ENCODE measurements around the gene GDF11.

GDF11 gene

DNA sequence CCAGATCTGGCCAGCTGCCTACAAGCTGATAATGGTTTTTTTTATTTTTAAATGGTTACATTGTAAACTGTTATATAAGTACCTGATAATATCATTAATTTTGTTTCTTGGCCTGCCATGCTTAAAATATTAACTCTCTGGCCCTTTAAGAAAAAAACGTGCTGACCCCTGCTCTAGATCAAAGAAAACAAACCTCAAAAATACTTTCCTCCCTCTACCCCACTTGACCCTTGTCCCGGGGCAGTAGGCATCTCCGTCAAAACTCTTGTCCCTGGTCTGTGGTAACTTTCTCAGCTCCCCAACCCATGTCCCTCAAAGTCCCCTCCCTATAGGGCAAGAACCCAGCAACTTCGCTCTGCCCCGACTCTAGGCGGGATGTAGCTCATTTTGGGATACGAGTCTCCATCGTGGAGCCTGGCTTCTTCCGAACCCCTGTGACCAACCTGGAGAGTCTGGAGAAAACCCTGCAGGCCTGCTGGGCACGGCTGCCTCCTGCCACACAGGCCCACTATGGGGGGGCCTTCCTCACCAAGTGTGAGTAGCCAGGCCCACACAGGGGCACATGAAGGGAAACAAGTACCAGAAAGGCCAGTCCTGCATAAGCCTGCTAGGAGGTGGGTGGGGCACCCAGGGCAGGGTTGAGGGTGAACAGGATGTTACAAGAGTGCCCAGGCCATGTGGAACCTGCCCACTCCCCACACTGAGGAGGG lies 19.3 kb upstream of the GDF11 start:
- DNase-seq (ENCODE audit: low read depth), result no peak

DNA sequence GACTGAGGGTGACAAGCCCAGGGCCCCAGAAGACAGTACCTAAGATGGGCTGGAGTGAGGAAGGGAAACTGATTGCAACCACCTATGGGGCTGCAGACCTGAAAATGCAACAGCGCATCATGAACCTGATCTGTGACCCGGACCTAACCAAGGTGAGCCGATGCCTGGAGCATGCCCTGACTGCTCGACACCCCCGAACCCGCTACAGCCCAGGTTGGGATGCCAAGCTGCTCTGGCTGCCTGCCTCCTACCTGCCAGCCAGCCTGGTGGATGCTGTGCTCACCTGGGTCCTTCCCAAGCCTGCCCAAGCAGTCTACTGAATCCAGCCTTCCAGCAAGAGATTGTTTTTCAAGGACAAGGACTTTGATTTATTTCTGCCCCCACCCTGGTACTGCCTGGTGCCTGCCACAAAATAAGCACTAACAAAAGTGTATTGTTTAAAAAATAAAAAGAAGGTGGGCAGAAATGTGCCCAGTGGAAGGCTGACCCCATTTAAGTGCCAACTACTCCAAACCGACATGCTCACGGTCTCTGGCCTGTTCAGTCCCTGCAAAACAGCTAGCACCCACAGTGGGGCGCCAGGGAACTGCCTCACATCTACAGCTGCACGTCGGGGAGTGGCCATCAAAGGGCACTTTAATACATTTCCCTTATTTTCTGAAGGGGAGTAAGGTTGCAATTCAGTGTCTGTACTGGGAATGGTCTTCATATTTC lies 18.5 kb upstream of the GDF11 start:
- peak; percentile 39 for DNase-seq (ENCODE audit: low read depth)

DNA sequence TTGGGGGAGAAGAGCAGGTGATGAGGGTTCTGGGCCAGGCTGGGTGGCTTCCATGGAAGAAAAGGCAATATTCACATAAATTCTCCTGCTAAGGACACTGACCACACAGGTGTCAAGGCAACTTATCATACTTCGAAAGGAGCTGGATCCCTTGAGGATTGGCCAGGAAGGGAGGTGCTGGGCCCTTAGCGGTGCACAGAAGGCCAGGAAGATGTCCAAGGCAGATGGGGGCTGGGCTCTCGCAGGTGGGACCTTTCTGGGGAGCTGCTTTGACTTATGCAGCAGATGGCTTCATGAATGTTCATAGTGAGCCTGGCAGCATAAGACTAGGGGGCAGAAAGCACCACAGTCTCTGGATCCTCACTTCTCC lies 18.0 kb upstream of the GDF11 start:
- no peak for DNase-seq (ENCODE audit: low read depth)

DNA sequence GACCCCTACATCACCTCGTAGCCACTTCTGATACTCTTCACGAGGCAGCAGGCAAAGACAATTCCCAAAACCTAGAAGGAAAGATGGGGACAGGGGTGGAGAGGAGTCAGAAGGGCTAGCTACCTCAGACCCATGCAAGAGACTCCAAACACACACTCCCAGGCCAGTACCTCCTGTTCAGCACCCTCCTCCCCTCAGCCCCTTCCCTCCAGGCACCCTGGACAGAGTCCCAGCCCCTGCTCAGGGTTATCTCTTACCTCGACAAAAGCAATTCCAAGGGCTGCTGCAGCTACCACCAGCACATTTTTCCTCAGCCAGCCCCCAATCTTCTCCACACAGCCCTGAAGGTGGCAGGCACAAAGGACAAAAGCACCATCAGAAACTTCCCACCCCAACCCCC lies 17.4 kb upstream of the GDF11 start:
- no peak for DNase-seq (ENCODE audit: low read depth)

DNA sequence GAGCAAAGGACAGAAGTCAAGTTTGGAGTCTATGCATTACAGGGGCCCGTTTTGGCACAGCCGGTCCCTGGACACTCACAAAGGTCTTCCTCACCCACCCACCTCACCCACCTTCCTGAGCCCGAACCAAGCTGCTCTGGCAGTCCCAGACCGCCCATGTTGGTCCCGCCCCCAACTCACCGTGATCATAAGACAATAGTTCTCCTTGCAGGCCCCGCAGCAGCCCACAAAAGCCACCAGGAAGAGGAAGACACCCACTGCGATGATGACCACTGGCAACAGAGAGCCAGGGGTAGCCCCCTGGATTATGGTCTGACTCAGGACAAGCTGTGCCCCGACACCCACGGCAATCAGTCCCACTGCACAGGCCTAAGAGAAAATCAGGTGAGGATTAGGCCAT lies 16.0 kb upstream of the GDF11 start:
- no peak for DNase-seq (ENCODE audit: low read depth)

DNA sequence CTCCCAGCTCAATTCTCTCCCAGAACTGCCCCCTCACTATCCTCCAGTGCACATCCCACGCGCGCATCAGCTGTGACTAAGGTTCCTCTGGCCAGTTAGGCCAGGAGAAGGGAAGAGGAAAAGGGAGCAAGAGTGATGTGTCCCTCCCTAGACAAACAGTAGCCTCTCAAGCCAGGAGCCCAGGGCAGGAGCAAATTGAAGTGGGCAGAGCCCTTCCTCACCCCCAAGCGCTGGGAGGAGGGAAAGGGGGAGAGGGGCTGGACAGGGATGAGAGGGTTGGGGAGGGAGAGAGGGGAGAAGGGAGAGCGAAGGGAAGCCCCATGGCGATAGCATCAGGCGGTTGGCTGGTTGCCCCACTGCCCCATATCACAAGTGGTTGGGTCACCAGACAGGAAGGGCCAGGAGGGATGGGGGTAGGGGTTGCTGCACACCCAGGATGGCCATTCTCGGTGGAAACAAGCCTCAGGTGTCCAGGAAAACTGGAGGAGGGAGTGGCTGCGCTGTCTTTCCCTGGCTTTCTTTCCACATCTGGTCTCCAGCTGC lies 15.2 kb upstream of the GDF11 start:
- no peak for DNase-seq (ENCODE audit: low read depth)

DNA sequence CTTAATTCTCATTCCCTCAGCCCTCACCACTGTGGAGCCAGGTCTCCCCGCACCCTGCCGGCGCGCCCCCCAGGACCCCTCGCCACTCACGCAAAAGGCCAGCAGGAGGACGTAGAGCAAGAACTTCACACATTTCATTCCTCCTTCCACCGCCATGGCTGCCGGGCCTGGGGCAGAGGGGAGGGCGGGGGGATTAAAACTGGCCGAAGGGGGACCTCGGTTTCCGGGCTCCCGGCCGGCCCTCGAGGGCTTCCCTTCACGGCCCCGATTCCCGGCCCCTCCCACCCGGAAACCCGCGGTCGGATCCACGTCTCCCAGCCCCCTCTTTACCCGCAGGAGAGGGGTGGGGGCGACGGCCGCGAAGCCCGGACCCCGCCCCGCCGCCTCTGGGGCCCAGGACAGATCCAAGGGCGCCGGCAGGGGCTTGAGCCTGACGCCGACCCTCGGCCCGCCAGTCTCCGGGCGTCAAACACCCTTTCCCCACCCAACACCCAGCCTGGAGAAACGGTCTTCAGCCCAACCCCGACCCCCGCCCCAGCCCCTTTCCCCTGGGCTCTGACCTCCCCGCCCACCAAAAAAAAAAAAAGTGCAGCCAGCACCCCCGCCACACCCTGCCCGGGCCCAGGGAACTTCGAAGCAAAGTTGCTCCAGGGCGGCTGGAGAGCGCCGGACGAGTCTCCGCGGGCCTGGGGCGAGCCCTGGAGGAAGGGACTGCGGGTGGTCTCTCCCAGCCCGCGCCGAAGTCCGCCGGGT lies 14.6 kb upstream of the GDF11 start:
- no peak for DNase-seq (ENCODE audit: low read depth)

DNA sequence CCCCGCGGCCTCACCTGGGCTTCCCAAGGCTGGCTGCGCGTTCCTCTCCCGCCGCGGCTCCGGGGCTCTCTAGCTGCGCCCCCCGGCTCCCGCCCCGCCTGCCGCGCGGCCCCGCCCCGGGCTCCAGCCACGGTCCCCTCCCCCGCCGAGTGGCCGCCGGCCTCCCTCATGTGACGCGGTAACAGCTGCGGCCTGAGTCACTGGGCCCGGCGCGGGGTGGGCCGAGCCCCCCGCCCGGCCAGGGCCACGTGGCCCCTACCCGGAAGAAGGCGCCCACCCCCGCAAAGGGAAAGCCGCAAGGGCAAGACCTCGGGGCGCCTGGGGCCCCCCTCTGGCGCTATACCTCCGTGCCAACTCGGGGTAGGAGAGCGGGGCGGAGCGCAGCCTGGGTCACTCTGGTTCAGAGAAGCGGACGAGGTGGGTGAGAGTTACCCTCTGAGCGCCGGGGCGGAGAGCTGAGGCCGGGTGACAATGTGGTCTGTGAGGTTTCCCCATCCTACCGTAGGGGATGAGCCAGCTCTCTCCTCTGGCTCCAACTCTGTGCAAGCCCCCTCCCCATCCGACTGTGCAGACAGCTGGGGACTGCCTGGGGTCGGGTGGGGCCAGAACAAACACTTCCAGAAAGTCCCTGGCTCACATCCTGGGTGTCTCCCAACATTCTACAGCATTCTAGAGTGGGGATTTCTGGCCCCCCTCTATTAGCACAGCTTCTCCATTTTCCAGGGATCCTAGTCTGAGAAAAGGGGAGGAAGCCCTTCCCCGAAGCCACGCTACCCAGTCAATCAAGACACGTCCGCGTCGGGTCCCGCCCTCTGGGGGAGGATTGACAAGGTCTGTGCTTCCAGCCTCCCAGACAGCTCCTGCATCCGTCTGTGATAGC lies 13.7 kb upstream of the GDF11 start, which contains the start of gene CD63:
TSS of gene CD63 (minus strand) at position 71 of the 880 bp plus-strand sequence. CDS start 668 bp downstream, outside the sequence.
- peak; percentile 69 for DNase-seq (ENCODE audit: low read depth)

DNA sequence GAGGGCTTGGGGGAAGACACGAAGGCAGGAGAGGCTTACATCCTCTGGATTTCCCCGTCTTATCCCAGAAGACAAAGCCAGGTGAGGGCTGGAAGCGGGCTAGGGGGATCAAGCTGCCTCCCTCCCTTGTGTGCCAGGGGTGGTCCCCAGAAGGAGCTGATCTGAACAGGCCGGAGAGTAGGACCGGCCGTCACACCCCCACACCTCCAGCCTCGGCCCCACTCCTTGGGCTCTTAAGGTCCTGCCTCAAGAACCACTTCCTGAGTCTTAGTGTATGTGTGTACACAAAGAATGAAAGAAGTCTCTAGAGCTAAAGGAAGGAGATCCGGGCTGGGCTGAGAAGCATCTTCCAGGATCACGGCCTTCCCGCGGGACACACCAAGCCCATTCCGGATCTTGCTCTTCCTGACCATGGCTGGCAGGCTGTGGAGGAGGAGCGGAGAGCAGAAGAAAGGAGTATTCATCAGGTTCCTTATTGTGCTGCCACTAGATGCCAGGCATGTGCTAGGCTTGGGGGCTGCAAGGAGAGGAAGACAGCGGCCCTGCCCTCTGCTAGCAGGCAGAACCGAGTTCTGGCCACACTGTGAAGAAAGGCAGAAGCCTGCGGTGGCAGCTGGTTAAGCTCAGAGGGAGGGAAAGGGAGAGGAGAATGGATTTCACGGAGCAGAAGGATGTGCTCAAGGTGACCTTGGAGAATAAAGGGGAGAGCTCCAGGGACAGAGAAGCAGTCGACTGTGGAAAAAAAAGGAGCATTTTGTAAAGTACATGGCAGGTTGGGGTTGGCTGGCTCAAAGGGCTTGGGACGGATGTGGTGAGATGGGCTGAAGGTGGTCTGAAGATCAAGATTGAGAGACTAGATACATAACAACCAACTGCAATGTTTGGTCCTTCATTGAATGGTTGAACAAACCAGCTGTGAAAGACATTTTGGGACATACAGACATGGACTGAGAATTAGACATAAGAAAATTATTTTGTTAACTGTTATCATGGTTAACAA lies 12.8 kb upstream of the GDF11 start:
- no peak for DNase-seq (ENCODE audit: low read depth)

DNA sequence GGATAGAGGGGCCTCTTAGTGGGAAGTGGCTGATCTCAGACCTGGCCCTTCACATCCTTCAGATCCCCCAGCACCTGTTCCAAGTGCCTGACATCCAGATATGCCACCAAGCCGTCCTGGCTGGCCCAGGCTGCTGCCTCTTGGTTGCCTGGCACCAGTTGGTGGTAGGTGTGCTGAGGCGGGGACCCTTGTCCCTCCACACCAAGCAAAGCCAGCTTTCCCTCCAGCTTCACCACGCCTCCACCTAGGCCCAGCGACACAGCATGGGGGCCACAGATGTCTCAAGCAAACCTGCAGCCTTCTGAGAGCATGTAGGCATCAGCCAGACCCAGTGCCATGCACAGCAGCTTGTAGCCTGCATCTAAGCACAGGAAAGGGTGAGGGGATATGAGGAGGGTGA lies 10.6 kb upstream of the GDF11 start:
- no peak for DNase-seq (ENCODE audit: low read depth)

DNA sequence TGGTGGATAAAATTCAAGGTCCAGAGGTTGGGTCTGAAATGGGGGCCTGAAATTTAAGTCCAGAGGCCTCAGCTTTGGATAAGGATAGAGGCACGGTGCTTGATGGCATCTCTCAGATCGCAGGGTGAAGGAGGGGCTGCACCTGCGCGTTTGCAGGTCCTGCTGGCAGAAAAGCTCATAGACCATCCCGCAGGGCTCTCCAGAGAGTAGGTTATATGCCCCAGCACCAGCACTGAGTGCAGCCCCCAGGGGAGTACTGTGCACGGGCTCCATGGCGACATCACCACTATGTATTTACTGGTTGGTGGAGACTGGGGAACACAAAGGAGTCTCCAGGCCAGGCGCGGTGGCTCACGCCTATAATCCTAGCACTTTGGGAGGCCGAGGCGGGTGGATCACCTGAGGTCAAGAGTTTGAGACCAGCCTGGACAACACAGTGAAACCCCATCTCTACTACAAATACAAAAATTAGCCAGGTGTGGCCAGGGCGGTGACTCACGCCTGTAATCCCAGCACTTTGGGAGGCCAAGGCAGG lies 9.8 kb upstream of the GDF11 start:
- DNase-seq (ENCODE audit: low read depth), result no peak

DNA sequence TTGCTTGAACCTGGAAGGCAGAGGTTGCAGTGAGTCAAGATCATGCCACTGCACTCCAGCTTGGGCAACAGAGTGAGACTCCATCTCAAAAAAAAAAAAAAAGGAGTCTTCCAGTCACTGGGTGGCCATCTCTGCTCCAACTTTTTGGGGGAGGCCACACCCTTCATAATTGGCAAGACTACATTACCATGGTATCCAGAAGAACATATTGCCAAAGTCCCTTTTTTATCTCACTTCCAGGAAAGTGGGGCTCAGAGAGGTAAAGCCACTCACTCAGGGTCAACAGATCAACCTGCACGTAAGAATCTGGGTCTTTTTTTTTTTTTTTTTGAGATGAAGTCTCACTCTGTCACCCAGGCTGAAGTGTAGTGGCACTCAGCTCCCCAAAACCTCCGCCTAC lies 9.1 kb upstream of the GDF11 start:
- DNase-seq (ENCODE audit: low read depth), result no peak

DNA sequence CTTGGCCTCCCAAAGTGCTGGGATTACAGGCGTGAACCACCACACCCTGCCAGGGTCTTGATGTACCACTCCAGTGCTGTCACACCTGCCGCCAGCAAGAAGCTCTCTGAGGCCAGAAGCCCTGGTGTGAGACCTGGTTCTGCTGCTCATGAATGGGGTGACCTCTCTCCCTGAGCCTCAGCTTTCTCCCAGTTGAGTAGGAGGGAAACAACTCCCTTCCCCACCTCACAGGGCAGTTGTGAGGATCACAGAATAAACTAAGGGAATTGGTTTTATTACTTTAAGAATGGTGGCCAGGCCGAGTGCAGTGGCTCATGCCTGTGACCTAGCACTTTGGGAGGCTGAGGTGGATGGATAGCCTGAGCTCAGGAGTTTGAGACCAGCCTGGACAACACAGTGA lies 8.3 kb upstream of the GDF11 start:
- DNase-seq (ENCODE audit: low read depth), result no peak

DNA sequence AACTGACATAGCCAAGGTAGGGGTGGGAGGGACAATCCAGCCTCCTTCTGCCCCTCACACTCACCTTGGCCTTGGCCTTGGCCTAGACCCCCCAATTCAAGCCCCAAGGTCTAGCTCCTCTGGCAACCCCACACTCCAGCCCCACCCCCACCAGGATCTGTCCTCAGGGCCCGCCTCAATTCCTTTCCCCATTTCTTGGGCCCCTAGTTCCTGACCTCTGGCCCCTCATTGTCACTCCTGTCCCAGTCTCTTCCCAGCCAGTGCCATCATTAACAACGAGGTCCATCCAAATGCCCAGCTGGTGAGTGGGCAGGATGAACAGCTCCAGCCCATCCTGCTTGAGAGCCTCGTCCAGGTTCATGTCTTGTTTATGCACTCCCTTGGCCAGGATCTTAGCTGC lies 6.8 kb upstream of the GDF11 start:
- DNase-seq (ENCODE audit: low read depth), result no peak

DNA sequence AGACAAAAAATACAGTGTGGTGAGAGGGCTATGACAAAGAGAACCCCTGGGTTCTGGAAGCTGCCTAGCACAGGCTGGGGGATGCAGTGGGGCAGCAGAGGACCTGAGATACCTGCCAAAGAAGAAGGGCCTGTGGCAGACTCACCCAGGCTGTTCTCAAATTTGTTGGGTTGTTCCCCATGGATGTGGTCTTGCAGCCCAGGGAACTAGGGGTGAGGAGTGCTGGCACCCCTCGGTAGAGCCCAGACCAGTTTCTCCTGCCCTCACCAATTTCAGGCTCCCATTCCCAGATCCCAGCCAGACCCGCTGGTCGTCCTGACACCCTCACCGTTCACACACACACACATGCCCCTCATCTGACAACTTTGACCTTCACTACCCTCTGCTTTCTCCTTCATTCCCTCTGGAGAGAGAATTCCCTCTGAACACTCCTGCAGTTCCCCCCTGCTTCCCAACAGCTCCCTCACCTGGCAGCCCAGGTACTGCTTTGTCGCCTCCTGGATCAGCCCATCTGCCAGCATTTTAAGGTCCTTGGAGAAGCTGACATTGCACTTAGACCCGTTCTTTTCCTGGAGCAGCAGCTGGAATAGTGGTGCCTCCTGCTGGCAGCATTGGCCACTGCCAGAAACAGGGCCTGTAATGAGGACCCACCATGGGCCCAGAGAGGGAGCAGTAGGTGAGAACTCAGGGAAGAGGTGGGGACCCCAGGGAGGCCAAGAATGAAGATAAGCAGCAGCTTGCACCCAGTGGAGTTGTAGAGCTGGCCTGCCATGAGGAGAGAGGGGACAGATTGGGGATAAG lies 5.9 kb upstream of the GDF11 start:
- DNase-seq (ENCODE audit: low read depth), result no peak

DNA sequence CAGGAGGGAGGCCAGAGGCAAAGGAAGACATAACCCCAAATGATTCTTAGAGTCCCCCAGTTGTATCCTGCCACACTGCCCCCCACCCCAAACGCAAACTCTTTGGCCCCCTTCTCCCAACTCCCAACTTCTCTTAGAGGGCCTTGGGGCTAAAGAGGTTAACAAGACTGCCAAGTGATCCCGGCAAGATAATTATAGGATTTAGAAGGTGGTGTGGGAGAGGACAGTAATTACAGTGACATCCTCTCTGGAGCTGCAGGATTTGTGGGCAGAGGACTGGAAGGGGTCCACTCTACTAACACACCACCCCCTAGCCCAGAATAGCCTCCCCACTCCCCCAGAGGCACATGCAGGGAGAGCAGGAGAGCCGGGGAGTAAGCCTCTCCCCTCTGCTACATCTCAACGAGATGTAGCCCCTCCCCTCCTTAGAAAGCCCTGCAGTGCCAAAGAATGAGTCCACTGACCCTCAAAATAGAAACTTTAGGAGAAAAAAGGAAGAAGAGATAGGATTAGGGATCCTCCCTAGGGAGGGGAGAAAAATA lies 5.3 kb upstream of the GDF11 start:
- no peak for DNase-seq (ENCODE audit: low read depth)

DNA sequence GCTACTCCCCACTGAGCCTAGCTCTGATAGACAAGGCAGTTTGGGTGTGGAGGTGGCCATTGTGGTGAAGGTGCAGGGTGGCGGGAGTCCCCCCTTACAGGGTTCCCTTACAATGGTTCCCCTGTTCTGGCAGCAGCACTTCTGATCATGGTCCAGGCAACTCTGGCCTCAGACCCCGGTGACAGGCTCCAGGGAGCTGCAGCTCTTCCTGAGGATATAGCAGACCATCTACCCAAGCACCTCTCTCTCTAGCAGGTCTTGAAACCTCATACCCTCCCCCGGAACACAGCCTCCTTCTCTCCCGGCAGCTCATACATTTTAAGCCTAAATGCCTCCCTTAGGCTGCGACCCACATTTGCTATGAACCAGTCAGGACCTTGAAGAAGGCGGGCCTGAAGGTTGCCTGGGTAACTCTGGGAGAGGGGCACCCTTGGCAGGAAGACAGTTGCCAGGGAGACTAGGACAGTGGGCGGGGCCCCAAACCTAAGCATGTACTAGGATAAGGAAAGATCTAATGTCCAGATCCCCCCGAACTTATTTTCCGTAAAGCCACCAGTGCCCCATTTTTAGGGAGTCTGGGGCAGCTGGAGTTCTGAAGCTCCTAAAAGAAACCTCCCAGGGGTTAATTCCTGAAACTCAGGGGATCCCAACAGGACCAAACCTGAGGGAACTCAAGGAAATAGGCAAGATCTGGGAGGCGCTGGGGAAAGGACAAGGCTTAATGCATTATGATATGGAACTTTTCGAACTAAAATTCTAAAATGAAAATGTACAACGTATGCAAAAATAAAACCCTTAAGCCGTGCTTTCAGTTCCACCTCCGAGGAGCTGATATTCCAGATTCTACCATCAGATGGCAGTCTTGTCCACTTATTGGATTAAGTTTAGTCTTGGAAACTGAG lies 4.5 kb upstream of the GDF11 start:
- peak; percentile 73 for DNase-seq (ENCODE audit: low read depth)

DNA sequence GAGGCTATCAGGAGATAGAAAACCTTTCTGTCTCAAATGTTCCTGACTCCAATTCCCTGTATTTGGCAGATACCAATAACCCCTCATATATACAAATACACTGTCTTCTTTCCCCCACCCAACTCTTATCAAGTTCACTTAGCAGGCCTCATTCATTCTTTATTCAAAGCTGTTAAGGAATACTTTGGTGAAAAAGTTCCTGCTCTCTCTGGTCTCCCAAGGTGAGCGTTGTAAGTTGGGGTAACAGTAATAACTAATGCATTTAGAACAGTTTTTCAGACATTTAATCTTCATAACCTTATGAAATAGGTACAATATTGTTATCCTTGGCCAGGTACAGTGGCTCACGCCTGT lies 3.9 kb upstream of the GDF11 start:
- DNase-seq (ENCODE audit: low read depth), result no peak
